ENCODE results near the gene MMRN2.
"Not testable (repeated sequence)": the region's sequence is repeated elsewhere in the genome, so short reads cannot be mapped to it uniquely, and the experiment has no call there.

Gene MMRN2, protein sequence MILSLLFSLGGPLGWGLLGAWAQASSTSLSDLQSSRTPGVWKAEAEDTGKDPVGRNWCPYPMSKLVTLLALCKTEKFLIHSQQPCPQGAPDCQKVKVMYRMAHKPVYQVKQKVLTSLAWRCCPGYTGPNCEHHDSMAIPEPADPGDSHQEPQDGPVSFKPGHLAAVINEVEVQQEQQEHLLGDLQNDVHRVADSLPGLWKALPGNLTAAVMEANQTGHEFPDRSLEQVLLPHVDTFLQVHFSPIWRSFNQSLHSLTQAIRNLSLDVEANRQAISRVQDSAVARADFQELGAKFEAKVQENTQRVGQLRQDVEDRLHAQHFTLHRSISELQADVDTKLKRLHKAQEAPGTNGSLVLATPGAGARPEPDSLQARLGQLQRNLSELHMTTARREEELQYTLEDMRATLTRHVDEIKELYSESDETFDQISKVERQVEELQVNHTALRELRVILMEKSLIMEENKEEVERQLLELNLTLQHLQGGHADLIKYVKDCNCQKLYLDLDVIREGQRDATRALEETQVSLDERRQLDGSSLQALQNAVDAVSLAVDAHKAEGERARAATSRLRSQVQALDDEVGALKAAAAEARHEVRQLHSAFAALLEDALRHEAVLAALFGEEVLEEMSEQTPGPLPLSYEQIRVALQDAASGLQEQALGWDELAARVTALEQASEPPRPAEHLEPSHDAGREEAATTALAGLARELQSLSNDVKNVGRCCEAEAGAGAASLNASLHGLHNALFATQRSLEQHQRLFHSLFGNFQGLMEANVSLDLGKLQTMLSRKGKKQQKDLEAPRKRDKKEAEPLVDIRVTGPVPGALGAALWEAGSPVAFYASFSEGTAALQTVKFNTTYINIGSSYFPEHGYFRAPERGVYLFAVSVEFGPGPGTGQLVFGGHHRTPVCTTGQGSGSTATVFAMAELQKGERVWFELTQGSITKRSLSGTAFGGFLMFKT

DNA sequence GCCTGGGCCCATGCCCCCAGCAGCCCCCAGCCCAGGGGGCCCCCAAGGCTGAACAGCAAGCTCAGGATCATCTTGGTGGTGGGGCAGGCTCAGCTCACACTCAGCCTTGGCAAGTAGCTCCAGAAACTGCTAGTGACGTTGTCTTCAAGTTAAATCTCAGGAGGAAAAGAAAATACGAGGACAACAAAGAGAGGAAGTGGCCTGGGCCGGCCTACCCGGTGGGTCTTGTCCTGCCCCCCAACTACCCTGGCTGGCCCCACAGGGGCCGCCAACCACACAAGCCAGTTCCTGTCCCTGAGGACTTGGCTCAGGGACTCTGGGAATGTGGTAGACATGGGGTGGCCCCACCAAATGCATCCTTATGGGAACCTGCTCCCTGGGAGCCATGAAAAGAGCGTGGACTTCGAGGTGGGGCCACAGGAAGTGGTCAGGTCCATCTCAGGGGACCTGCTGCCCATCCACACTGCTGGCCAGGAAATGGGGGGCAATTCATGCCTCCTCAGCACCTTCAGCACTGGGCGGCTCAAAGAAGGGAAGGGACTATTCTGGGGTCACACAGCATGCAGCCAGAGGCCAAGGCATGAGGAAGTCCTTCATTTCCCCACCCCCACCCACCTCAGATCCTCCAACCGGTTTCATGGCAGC is at the start of gene MMRN2:
Gene MMRN2 (minus strand): TSS at position 145 of the 645 bp plus-strand sequence. CDS start 74 bp downstream, at position 71.
- no peak for DNase-seq

DNA sequence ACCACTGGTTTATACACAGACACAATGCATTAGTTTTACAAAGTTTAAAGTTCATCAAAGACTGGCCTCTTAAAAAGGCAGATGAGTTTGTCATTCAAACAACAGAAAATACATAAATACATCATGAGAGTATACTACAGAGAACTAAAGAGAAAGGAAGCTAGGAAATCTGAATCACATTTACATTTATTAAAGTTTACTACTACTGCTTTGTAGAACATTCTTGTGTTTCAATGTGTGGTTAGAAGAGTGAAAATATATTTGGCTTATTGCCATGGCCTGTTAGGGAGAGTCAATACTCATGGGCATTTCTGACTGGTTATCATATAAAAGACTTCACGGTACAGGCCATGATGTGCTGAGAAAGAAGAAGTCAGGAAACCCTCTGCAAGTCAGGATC is 49.7 kb upstream of the MMRN2 start:
- not testable (repeated sequence) for DNase-seq

DNA sequence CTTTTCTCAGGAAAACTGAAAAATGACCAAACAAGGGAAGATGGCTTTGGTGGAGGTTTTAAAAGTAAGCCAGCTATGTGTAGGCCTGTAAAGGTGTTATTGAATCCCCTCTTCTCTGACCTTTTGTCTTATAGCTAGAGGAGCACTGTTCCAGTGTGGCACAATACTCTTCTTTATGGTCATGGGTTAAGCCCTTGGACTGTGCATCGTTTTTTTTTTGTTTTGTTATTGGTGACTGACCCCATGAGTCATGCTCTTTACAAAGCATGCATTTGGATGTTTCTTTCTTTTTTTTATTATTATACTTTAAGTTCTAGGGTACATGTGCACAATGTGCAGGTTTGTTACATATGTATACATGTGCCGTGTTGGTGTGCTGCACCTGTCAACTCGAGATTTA is 43.1 kb upstream of the MMRN2 start:
- DNase-seq: no peak

DNA sequence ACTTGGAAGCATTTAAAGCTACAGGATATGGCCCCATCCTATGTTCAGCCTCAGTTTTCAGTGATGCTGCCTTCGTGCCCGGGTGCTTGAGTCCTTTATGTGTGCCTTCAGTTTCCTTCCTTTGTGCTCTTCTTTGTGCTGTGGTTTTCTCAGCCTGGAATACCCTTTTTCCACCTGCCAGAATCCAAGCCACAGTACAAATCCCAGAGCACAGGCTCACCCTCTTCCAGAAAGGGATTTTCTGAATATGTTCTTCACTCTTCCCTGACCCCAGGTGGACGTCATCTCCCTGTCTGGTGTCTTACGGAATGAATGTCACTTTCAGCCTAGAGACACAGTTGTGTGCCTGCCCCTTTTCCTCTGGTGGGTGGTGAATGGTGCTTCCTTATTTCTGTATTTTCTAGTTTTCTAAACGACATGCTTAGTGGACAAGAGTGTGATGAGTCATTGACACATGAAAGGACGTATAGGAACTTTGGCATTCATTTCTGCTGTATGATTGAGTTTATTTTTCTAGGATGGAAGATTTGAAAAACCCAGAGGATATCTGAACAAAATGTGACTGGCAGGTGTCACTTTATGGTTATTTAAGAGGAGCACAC is 42.5 kb upstream of the MMRN2 start:
- DNase-seq: not testable (repeated sequence)

DNA sequence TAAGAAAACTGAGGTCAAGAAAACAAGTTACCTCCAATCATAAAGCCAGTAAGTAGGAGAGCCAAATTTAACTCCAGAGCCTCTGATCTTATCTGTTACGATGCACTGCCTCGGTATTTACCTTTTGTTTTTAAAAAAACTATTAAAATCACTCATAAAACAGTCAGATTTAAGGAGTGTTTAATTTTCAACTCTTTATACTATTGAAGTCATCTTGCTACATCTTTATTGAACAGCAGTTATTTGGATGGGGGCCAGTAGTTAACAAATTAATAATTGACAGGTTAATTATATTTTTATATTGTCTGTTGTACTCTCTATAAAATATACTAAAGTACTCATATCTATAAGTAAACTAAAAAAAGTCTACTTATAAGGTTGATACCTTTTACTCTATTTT is 35.5 kb upstream of the MMRN2 start:
- no peak for DNase-seq

DNA sequence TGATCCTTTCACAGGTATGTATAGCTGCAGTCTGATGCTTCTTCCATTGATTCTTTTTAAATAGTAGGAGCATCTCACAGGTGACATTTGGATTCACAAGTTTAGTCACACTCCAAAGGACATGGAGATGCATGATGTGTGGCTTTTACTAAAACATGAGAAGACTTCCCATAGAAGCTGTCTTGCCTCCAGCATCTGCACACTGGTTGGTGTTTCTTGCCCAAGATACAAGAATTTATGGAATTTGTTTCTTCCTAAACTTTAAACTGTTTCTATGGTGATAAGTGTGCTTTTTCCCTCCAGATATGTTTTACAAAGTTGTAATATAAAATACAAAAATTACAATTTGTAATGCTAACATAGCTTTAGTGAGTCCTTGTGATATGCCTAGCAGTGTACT is 35.0 kb upstream of the MMRN2 start:
- DNase-seq: no peak

DNA sequence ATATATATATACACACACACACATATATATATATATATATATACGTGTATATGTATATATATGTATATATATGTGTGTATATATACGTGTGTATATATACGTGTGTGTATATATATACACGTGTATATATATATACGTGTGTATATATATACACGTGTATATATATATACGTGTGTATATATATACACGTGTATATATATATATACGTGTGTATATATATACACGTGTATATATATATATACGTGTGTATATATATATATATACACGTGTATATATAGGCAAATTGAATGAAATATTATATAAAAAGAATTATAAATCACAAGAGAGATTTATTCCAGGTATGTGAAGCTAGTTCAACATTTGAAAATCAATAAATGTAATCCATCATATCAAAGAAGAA is 33.9 kb upstream of the MMRN2 start:
- DNase-seq: not testable (repeated sequence)

DNA sequence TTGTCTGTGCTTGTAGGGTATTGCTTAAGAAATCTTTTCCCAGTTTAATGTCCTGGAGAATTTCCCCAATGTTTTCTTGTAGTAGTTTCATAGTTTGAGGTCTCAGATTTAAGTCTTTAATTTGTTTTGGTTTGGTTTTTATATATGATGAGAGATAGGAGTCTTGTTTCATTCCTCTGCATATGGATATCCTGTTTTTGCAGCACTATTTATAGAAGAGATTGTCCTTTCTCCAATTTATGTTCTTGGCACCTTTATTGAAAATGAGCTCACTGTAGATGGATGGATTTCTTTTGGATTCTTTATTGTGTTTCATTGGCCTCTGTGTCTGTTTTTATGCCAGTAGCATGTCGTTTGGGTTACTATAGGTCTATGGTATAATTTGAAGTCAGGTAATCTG is 31.1 kb upstream of the MMRN2 start:
- DNase-seq: no peak

DNA sequence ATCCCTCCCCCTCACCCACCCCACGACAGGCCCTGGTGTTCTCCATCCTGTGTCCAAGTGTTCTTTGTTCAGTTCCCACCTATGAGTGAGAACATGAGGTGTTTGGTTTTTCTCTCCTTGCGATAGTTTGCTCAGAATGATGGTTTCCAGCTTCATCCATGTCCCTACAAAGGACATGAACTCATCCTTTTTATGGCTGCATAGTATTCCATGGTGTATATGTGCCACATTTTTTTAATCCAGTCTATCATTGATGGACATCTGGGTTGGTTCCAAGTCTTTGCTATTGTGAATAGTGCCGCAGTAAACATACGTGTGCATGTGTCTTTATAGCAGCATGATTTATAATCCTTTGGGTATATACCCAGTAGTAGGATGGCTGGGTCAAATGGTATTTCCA is 27.1 kb upstream of the MMRN2 start:
- not testable (repeated sequence) for DNase-seq

DNA sequence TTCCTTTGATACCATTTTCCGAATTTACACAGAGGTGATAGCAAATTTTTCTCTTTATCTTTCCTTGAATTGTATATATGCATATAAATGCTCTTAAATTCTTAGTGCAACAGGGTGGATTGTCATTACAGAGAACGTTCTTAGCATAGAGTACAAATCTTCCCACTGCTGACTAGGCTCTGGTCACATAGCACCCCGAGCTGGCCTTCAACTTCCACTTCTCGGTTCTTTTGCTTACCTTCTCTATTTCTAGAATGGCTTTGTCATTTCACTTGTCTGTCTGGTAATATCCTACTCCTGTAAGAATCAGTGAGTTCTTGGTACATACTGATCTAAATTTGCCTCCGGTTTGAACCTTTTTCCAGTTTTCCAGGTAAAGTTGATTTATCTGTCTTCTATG is 24.3 kb upstream of the MMRN2 start:
- DNase-seq: no peak

DNA sequence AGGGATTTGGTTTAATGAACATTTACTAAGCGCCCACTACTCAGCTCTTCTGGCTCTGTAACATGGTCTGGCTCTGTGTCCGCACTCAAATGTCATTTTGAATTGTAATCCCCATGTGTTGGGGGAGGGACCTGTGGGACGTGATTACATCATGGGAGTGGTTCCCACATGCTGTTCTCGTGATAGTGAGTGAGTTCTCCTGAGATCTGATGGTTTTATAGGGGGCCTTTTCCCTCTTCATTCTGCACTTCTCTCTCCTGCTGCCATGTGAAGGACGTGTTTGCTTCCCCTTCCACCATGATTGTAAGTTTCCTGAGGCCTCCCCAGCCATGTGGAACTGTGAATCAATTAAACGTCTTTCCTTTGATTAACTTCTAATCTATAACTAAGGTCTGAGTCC is 23.6 kb upstream of the MMRN2 start:
- not testable (repeated sequence) for DNase-seq

DNA sequence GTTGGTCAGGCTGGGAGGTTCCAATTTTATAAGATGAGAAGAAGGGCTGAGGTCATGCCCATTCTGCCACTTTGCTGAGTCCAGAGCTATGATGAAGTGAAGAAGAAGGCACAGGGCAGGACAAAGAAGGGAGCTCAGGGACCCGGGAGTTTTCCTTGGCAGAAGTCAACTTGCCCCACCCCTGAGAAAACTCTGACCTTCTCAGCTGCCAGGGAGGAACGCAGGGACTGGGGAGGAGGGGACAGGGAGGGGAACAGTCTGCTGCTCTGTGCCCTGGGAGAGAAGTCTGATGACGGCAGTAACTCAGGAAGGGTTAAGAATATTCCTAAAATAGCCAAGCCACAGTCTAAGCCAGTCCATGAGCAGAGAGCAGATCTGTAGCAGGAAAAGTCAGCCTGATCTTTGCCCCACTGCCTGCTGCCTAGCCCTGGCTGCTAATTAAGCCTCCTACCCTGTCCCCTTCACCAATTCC is 22.6 kb upstream of the MMRN2 start:
- DNase-seq: no peak

DNA sequence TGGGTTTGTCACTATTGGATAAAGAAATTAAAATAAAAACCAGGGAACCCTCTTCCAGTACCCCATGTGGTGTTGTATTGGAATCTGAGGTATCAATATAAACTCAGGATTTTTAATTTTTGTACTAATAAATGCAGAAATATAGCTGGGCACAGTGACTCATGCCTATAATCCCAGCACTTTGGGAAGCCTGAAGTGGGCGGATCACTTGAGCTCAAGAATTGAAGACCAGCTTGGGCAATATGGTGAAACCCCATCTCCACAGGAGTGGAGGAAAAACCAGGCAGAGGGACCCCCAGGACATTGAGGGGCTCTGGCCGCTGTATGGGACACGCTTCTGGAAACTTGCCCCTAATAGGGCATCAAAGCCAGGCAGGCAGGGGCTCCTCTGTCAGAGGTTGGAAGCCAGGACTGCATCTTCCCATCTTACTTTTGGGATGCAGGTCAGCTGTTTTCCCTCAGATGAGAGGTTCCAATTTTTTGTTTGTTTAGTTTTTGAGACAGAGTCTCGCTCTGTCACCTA is 21.9 kb upstream of the MMRN2 start:
- no peak for DNase-seq

DNA sequence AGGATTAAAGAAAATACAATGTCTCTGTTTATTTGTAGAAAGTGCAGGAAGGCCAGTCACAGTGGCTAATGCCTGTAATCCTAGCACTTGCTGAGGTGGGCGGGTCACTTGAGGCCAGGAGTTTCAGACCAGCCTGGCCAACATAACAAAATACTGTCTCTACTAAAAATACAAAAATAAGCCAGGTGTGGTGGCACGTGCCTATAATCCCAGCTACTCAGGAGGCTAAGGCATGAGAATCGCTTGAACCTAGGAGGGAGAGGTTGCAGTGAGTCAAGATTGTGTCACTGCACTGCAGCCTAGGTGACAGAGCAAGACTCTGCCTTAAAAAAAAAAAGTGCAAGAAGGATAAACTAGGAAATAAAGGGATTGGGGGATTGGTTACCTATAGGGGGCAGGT is 21.0 kb upstream of the MMRN2 start:
- DNase-seq: not testable (repeated sequence)

DNA sequence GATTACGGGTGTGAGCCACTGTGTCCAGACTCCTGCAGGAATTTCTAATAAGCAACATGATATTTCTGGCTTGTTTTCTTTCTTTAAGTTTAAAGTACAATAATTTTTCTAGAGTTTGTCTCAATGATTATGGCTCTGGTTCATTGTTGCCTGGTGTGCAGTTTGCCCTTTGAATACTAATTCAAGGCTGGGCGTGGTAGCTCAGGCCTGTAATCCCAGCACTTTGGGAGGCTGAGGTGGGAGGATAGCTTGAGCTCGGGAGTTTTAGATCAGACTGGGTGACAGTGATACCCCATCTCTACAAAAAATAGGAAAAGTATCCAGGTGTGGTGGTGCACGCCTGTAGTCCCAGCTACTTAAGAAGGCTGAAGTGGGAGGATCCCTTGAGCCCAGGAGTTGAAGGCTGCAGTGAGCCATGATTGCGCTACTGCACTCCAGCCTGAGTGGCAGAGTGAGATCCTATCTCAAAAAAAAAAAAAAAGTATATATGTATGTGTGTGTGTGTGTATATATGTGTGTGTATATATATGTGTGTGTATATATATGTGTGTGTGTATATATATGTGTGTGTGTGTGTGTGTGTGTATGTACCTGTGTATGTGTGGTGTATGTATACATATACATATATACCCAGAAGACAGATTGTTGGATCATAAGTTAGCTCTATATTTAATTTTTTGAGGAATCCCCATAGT is 19.1 kb upstream of the MMRN2 start:
- DNase-seq: no peak

DNA sequence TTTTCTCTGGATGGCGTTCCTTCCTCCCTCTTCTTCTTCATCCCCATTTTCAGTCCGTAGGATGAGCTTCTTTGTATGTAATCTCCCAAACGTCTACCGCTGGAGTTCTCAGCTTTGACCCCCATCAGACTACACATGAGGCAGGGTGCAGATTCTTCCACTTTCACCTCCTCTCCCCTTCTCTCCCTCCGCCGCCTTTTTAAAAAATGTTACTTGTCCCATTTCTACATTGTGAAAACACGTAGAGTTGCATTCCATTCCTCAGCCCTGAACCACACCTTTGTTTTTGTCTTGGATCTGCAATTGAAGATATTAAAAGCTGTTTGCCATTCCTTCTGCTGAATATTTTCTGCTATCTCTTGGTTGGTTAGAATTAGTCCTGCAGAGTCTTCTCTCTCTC is 17.1 kb upstream of the MMRN2 start:
- DNase-seq: no peak

DNA sequence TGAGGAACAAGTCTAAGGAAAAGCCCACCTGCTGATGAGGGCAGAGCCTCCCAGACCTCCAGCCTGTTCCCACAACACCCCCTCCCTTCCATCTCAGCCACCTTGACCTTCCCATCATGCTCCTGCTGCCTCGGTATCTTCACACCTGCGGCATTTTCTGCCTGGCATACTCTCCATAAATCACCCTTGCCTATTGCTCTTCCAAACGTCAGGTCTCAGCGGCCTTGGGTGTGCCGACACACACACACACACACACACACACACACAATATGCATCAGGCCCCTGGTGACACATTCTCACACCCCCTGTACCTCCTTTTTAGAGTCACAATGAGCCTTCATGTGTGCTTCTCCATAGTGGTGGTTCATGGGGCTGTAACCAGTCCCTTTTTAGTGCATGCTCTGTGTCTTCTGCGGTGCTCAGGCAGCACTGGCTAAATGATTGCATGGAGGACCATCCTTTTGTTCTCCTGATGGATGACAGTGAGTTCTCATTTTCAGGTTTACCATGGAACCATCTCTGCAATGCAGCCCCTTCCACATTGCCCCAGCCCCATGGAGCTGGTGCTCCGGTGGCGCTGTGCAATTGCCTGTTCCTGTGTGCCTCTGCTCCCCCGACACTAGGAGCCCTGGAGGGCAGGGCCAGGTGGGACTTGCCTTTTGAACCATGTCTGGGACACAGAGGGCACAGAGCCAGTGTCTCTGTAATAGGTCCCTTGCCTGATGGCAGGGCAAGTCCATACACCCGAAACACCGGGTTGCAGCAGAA is 15.4 kb upstream of the MMRN2 start:
- DNase-seq: no peak

DNA sequence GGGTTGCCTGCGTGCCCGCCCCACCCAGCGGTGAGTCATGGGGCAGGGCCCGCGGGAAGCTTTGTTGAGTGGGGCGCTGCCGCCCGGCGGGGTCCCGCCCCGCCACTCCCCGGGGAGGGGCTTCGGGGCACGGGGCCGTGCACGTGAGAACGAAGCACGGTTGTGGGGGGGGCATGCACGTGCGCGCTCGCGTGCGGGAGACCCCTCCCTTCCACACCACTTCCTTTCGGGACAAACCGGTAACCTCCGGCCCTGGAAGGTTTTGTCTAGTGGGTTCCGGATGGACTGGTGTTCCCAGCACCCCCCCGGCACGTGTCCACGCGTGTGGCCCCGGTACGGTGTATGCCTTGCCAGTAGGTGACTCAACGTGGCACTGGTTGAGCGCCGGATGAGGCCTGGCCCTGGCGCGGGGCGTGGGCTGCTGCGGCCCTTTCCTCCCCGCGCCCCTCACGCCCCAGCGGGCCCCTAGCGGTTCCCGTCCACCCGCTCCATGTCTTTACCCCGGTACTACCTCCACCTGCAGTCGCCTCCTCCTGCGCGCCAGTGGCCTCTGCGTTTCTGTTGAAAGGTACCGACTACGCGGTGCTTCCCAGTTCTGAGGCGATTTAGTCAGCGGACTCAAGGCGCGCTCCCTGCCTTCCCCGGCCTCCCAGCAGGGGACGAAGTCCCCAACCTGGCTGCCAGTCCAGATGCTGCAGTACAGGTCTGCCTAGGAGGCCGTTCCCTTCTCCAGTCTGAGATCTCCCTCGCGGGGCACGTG is 14.0 kb upstream of the MMRN2 start:
- peak; percentile 87 for DNase-seq

DNA sequence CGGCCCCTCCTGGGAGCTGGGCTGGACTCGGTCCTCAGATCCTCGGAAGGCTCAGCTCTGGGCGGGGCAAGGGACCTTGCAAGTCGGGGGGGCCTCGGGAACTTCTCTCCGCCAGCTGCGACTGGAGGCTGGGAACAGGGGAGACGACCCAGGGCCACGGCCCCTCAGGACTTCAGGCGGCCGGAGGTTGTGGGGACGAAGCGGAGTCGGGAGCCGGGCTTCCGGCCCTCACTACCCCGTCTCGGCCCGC is 13.5 kb upstream of the MMRN2 start:
- DNase-seq: no peak

DNA sequence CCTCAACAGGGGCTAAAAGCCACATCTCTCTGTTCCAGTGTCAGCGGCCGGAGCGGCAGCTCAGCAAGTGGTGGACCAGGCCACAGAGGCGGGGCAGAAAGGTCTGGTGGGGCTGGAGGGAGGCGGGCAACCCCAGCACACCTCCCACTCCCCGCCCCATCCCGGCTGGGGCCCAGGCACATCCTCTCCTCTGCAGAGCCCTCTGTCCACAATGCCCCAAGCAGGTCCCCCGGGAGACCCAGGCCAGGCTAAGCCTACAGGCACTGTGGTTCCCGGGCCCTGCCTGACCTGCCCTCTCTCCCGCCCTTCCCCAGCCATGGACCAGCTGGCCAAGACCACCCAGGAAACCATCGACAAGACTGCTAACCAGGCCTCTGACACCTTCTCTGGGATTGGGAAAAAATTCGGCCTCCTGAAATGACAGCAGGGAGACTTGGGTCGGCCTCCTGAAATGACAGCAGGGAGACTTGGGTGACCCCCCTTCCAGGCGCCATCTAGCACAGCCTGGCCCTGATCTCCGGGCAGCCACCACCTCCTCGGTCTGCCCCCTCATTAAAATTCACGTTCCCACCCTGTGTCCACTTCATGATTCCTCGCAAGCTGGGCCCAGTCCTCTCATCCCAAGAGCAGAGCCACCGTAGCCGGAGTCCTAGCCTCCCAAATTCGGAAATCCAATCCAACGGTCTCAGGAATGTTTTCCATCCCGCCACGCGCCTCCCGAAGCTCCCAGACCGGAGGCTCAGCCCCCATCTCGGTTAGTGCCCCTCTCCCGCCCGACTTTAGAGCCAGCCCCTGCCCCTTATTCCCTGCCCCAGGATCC is 13.0 kb upstream of the MMRN2 start:
- peak; percentile 75 for DNase-seq

Measured in islet precursor cell (in vitro differentiated cells).